ENCODE results near the gene LAG3.

The LAG3 gene

GRCh38 chr12:6766651-6767349 is 5.5 kb upstream of the LAG3 start:
- peak overlapping the region; percentile 94 for H3K27ac ChIP-seq
- ChIA-PET CTCF (interaction anchor here (0.6 to 2.5 kb wide), 10 partner anchors 9 to 227 kb away, joined by 3 to 27 read pairs (median 3); partner anchors contain the start of genes CD4 and MLF2), POLR2A (ENCODE audit: low non-redundant PET) (interaction anchor here (0.6 to 1.4 kb wide), 6 partner anchors 11 to 273 kb away, joined by 3 to 11 read pairs (median 3); partner anchors contain the start of genes MLF2 and USP5)
- peak; percentile 57 for DNase-seq (ENCODE audit: low spot score)
- TF ChIP-seq, protein P1, sequence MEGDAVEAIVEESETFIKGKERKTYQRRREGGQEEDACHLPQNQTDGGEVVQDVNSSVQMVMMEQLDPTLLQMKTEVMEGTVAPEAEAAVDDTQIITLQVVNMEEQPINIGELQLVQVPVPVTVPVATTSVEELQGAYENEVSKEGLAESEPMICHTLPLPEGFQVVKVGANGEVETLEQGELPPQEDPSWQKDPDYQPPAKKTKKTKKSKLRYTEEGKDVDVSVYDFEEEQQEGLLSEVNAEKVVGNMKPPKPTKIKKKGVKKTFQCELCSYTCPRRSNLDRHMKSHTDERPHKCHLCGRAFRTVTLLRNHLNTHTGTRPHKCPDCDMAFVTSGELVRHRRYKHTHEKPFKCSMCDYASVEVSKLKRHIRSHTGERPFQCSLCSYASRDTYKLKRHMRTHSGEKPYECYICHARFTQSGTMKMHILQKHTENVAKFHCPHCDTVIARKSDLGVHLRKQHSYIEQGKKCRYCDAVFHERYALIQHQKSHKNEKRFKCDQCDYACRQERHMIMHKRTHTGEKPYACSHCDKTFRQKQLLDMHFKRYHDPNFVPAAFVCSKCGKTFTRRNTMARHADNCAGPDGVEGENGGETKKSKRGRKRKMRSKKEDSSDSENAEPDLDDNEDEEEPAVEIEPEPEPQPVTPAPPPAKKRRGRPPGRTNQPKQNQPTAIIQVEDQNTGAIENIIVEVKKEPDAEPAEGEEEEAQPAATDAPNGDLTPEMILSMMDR (conservative IDR thresholded peaks at IDR 0.05; ENCODE audit: low read depth): peak; percentile 68

- no peak for DNase-seq (ENCODE audit: low spot score)
- POLR2A ChIA-PET (ENCODE audit: low non-redundant PET): interaction anchor here (0.6 to 1.4 kb wide), 5 partner anchors 11 to 274 kb away, joined by 3 to 4 read pairs (median 3); partner anchors contain the start of genes MLF2 and USP5
- CTCF ChIA-PET: interaction anchor here (0.5 to 2.5 kb wide), 7 partner anchors 14 to 227 kb away, joined by 3 to 27 read pairs (median 3); partner anchors contain the start of genes CD4 and MLF2
- H3K27ac ChIP-seq: peak overlapping the region; percentile 94
- TF ChIP-seq, protein P1 (conservative IDR thresholded peaks at IDR 0.05; ENCODE audit: low read depth): no peak
Observed at GRCh38 chr12:6767353-6768319, 4.7 kb upstream of the LAG3 start.

- ChIA-PET POLR2A (ENCODE audit: low non-redundant PET) (no interaction called here), CTCF (no interaction called here)
- TF ChIP-seq, protein P1 (conservative IDR thresholded peaks at IDR 0.05; ENCODE audit: low read depth): no peak
- no peak for DNase-seq (ENCODE audit: low spot score)
- H3K27ac ChIP-seq: peak overlapping the region; percentile 94
Observed at GRCh38 chr12:6768437-6768914, 3.8 kb upstream of the LAG3 start.

DNA sequence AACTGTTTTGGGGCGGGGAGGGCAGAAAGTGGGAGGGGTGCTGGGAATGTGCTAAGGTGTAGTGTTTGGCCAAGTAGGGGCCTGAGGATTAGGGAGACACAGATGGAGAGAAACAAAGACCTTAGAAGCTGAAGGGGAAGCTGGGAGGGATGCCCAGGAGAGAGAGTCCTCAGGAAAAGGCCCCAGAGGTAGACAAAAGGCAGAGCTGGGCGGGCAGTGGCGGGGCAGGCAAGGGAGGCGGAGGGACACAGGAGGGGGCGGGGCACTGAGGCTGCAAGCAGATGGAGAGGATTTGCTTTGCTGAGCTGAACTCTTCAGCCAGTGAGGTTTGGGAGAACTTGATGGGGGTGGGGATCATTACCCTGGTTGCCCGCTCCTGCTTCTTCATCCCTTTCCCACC is 3.3 kb upstream of the LAG3 start:
- no peak for DNase-seq (ENCODE audit: low spot score)
- CTCF ChIA-PET: interaction anchor here (0.7 kb wide), 1 partner anchor 15 kb away, joined by 4 read pairs; no protein-coding TSS in a partner anchor
- POLR2A ChIA-PET (ENCODE audit: low non-redundant PET): no interaction called here
- peak overlapping the region; percentile 94 for H3K27ac ChIP-seq
- TF ChIP-seq, protein P1 (conservative IDR thresholded peaks at IDR 0.05; ENCODE audit: low read depth): no peak

- DNase-seq (ENCODE audit: low spot score): no peak
- TF ChIP-seq, protein P1 (conservative IDR thresholded peaks at IDR 0.05; ENCODE audit: low read depth): no peak
- ChIA-PET POLR2A (ENCODE audit: low non-redundant PET) (no interaction called here), CTCF (interaction anchor here (0.5 to 0.7 kb wide), 2 partner anchors 16 to 84 kb away, joined by 3 to 4 read pairs; no protein-coding TSS in a partner anchor)
- peak overlapping the region; percentile 94 for H3K27ac ChIP-seq
Observed at GRCh38 chr12:6769666-6770065, 2.7 kb upstream of the LAG3 start.

DNA sequence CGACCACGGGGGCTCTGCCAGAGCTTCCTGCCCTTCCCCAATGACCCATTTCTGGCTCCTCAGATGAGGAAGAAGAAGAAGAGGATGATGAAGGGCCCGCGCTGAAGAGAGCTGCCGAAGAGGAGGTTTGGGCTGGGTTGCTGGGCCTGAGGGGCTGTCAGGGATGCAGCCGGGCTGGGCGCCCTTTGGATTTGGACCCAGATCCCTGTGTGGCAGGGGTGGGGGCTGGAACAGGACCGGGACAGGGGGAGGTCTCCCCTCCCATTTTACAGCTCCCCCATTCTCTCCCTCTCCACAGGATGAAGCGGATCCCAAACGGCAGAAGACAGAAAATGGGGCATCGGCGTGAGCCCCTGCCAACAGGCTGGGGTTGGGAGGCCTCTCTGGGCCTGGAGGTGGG is 2.2 kb upstream of the LAG3 start:
- peak overlapping the region; percentile 94 for H3K27ac ChIP-seq
- POLR2A ChIA-PET (ENCODE audit: low non-redundant PET): no interaction called here
- TF ChIP-seq, protein P1 (conservative IDR thresholded peaks at IDR 0.05; ENCODE audit: low read depth): no peak
- CTCF ChIA-PET: interaction anchor here (0.5 kb wide), 1 partner anchor 84 kb away, joined by 3 read pairs; no protein-coding TSS in a partner anchor
- DNase-seq (ENCODE audit: low spot score): no peak

All from RWPE1 (cell line).